RPMI7951 (cell line): ENCODE measurements around the gene ZNRF3. TPM values are rescaled to one million over a fixed set of nuclear protein-coding genes. Genes with fewer than 3 reads are reported as not detected.
A peak's percentile ranks its signal among the peaks of the same experiment; 100 is the strongest.

Experiments
- DNase-seq: peaks from one replicate; pipeline ENCODE4 v3.0.0-alpha.2; 2012; ENCODE audit warnings: low read depth
- total RNA-seq: library from RNA; depleted of rRNA; stranded (reverse); fragments of >200 nt; shearing (Covaris generic); gene quantifications from 2 replicates; pipeline ENCODE4 v1.2.3, GENCODE V29; 2014

ZNRF3 gene
- total RNA-seq, 1 experiment from 2014 or later, result 2.3 TPM

- DNase-seq, result no peak
Observed at GRCh38 chr22:28952857-28953256, 69.5 kb downstream of the ZNRF3 start.

- DNase-seq, result no peak
Observed at GRCh38 chr22:28953403-28953802, 70.0 kb downstream of the ZNRF3 start.

GRCh38 chr22:28953976-28954880 lies 70.9 kb downstream of the ZNRF3 start:
- no peak for DNase-seq

- DNase-seq, result peak; percentile 67
Observed at GRCh38 chr22:28955817-28956216, 72.4 kb downstream of the ZNRF3 start.

GRCh38 chr22:28956506-28956905 lies 73.1 kb downstream of the ZNRF3 start:
- no peak for DNase-seq

GRCh38 chr22:28958611-28959010 lies 75.2 kb downstream of the ZNRF3 start:
- no peak for DNase-seq

GRCh38 chr22:28962042-28962554 lies 78.7 kb downstream of the ZNRF3 start:
- no peak for DNase-seq

GRCh38 chr22:28963362-28963761 lies 80.0 kb downstream of the ZNRF3 start:
- DNase-seq, result no peak

- DNase-seq, result no peak
Observed at GRCh38 chr22:28967163-28967665, 83.8 kb downstream of the ZNRF3 start.

GRCh38 chr22:28967969-28968368 lies 84.6 kb downstream of the ZNRF3 start:
- no peak for DNase-seq

GRCh38 chr22:28969401-28970168 lies 86.2 kb downstream of the ZNRF3 start:
- no peak for DNase-seq

- no peak for DNase-seq
Observed at GRCh38 chr22:28973352-28973751, 90.0 kb downstream of the ZNRF3 start.

- DNase-seq, result no peak
Observed at GRCh38 chr22:28977060-28977459, 93.7 kb downstream of the ZNRF3 start.

GRCh38 chr22:28977481-28977971 lies 94.2 kb downstream of the ZNRF3 start:
- peak; percentile 30 for DNase-seq

GRCh38 chr22:28978158-28978557 lies 94.8 kb downstream of the ZNRF3 start:
- peak; percentile 51 for DNase-seq

- DNase-seq, result no peak
Observed at GRCh38 chr22:28978863-28979796, 95.8 kb downstream of the ZNRF3 start.

GRCh38 chr22:28980326-28980725 lies 97.0 kb downstream of the ZNRF3 start:
- DNase-seq, result no peak

GRCh38 chr22:28981818-28982499 lies 98.6 kb downstream of the ZNRF3 start:
- DNase-seq, result no peak

GRCh38 chr22:28983190-28983589 lies 99.8 kb downstream of the ZNRF3 start:
- DNase-seq, result no peak

GRCh38 chr22:28983788-28984441 lies 100.5 kb downstream of the ZNRF3 start:
- no peak for DNase-seq
